ENCODE measurements around the gene SPI1. TPM values are rescaled to one million over a fixed set of nuclear protein-coding genes. Genes with fewer than 3 reads are reported as not detected.

The SPI1 gene
- total RNA-seq, 2 donors from 2014 or later: not detected

DNA sequence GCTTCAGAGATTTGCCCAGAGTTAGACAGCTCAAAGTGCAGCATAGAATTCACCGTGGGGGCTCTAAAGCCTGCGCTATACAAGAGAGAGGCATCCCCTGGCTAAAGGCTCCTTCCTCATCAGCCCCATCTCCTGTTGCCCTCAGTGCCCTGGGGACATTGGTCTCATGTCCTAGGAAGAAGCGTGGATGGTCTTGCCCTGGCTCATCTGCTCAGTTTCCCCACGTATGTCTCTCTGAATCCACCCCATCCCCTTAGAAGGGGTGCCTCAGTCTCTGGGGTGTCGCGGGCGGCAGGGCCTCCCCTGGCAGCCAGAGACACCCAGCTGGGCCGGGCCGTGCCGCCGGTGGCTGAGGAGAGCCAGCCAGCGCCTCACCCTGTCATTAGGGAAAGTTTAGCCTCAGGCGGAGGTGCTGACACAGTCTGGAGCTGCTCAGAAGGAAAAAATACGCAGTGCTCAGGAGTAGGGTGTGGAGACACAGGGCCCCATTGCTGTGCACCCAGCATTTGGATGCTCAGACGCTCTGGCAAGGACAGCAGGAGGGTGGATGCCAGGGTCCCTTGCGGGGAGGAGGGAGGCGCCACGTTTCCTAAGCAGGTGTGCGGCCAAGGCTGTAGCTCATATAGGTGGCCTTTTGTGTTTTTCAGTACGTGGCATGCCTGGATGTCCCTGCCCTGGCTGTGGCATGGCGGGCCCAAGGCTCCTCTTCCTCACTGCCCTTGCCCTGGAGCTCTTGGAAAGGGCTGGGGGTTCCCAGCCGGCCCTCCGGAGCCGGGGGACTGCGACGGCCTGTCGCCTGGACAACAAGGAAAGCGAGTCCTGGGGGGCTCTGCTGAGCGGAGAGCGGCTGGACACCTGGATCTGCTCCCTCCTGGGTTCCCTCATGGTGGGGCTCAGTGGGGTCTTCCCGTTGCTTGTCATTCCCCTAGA is 31.4 kb upstream of the SPI1 start:
- DNase-seq: peak; percentile 37
- peaks cover 16% of the 10 kb centered on the region for H3K36me3 Mint-ChIP-seq (ENCODE audit: low read depth)
- Histone ChIP-seq H3K9ac (ENCODE audit: extremely low read depth, low read length, poor library complexity, severe bottlenecking) (no peak overlapping the region), H3K36me3 (ENCODE audit: control insufficient read depth, insufficient read depth, low read length) (peaks cover 19% of the 10 kb centered on the region), H3K4me1 (ENCODE audit: control insufficient read depth, insufficient read depth, low read length) (peaks cover 2% of the 10 kb centered on the region), H3K27ac (ENCODE audit: low read depth, low read length) (no peak overlapping the region), H3K27me3 (ENCODE audit: control insufficient read depth, insufficient read depth, low read length, poor library complexity, severe bottlenecking) (no peaks in the 10 kb centered on the region), H3K9me3 (ENCODE audit: control insufficient read depth, low read length) (no peaks in the 10 kb centered on the region), H3K4me3 (ENCODE audit: low read length) (peak overlapping the region; percentile 97)
- H3K4me1 Mint-ChIP-seq: peaks cover 9% of the 10 kb centered on the region
- 94% methylated on average over 19 to 31 of the region's 31 CpGs for WGBS, 2 experiments (ENCODE audit: insufficient coverage in 1 of 2, insufficient read length in 1 of 2)
- TF ChIP-seq, protein P1, sequence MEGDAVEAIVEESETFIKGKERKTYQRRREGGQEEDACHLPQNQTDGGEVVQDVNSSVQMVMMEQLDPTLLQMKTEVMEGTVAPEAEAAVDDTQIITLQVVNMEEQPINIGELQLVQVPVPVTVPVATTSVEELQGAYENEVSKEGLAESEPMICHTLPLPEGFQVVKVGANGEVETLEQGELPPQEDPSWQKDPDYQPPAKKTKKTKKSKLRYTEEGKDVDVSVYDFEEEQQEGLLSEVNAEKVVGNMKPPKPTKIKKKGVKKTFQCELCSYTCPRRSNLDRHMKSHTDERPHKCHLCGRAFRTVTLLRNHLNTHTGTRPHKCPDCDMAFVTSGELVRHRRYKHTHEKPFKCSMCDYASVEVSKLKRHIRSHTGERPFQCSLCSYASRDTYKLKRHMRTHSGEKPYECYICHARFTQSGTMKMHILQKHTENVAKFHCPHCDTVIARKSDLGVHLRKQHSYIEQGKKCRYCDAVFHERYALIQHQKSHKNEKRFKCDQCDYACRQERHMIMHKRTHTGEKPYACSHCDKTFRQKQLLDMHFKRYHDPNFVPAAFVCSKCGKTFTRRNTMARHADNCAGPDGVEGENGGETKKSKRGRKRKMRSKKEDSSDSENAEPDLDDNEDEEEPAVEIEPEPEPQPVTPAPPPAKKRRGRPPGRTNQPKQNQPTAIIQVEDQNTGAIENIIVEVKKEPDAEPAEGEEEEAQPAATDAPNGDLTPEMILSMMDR (conservative IDR thresholded peaks at IDR 0.05): no peak
- H3K27me3 Mint-ChIP-seq (ENCODE audit: insufficient read depth): no peaks in the 10 kb centered on the region
- no peaks in the 10 kb centered on the region for H3K9me3 Mint-ChIP-seq
- peak overlapping the region; percentile 85 for H3K27ac Mint-ChIP-seq
- peak overlapping the region; percentile 82 for H3K4me3 Mint-ChIP-seq

DNA sequence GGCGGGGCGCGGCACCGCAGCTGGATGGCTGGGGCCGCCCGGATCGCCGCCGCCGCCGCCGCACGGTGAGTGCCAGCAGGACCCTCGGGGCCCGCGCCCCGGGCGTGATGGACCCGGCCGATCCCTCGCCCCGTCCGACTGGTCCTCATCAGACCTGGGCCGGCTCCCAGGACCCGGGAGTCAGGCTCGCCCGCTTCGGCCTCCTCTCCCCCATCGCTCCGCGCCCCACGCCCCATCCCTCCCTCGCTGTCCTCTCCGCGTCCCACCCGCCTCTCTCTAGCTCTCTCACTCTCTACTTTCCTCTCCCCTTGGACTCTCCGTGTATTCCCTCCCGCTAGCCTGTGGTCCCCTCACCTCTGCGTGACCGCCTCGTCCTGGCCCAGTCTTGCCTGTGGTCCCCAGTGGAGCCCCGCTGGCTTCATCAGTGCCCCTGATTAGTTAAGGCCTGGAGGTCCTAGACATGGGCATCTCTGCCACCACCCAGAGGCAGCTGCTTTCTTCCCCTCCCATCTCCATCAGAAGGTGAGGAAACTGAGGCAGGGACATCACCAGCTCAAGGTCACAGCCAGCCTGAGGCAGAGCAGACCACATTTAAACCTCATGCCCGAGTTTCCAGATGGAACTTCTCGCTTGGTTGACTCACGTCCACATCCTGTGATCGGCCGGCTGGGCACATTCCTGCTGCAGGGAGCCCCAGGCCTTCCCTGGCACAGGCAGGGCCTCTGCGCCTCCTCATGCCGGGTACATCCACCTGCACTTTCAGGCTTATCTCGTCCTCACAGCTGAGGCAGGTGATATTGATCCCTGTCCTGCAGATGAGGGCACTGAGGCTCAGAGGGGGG is 30.5 kb upstream of the SPI1 start:
- Histone ChIP-seq H3K9ac (ENCODE audit: extremely low read depth, low read length, poor library complexity, severe bottlenecking) (peak overlapping the region; percentile 74), H3K4me3 (ENCODE audit: low read length) (peak overlapping the region; percentile 97), H3K27ac (ENCODE audit: low read depth, low read length) (peak overlapping the region; percentile 57), H3K9me3 (ENCODE audit: control insufficient read depth, low read length) (no peaks in the 10 kb centered on the region), H3K27me3 (ENCODE audit: control insufficient read depth, insufficient read depth, low read length, poor library complexity, severe bottlenecking) (no peaks in the 10 kb centered on the region), H3K4me1 (ENCODE audit: control insufficient read depth, insufficient read depth, low read length) (peaks cover 2% of the 10 kb centered on the region), H3K36me3 (ENCODE audit: control insufficient read depth, insufficient read depth, low read length) (peaks cover 19% of the 10 kb centered on the region)
- peaks cover 12% of the 10 kb centered on the region for H3K36me3 Mint-ChIP-seq (ENCODE audit: low read depth)
- H3K27ac Mint-ChIP-seq: peak overlapping the region; percentile 85
- H3K4me1 Mint-ChIP-seq: peaks cover 9% of the 10 kb centered on the region
- TF ChIP-seq, protein P1 (conservative IDR thresholded peaks at IDR 0.05): no peak
- DNase-seq: peak; percentile 79
- no peaks in the 10 kb centered on the region for H3K9me3 Mint-ChIP-seq
- peak overlapping the region; percentile 82 for H3K4me3 Mint-ChIP-seq
- no peaks in the 10 kb centered on the region for H3K27me3 Mint-ChIP-seq (ENCODE audit: insufficient read depth)
- WGBS, 2 experiments (ENCODE audit: insufficient coverage in 1 of 2, insufficient read length in 1 of 2): 12 to 59% methylated on average over 9 to 50 of the region's 50 CpGs

DNA sequence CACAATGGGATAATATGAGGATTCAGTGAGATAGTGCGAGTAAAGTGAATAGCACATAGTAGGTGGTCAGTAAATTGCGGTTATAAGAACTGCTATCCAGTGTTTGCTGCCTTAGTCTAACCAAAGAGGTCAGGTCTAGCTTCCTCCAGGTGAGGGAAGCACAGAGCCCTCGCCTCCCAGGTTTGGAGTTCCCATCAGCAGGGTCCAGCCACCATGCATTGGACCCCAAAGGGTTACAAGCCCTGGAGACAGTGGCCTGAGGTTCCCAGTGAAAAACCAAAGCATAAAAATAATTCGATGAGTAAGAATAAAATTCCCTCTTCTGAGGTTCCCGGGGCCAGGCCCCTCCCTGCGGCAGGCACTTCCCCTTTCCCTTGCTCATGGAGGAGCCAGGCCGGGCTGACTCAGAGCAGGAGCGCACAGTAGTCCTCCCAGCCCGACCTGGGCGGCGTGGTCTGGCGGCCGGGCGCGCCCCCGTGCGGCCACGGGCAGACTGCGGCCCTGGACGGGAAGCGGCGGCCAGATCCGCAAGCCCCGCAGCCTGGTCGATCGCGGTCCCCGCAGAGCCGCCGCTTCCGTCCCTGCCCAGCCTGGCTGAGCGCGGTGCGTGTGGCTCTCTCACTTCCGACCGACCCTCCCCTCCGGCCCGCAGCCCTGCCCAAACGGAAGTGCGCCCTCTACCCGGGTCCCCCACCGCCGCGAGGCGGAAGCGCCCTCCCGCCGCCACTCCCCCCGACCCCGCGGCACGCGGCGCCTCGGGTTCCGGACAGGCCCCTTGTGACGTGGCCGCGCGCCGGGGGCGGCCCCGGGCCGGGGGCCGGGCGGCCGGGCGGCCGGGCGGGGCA is 29.6 kb upstream of the SPI1 start, which contains the start of gene SLC39A13:
TSS of gene SLC39A13 (plus strand) at position 845 of the 845 bp plus-strand sequence. CDS start 1,505 bp downstream, outside the sequence.
- Mint-ChIP-seq H3K27ac (peak within 1 kb of the TSS; percentile 97), H3K9me3 (no peaks in the 10 kb centered on the region), H3K4me1 (peaks cover 13% of the 10 kb centered on the region), H3K27me3 (ENCODE audit: insufficient read depth) (no peaks in the 10 kb centered on the region), H3K36me3 (ENCODE audit: low read depth) (peaks cover 4% of the 10 kb centered on the region), H3K4me3 (peak within 1 kb of the TSS; percentile 82)
- TF ChIP-seq, protein P1 (conservative IDR thresholded peaks at IDR 0.05): peak; percentile 89
- H3K9ac ChIP-seq (ENCODE audit: extremely low read depth, low read length, poor library complexity, severe bottlenecking): peak within 1 kb of the TSS; percentile 74
- H3K27ac ChIP-seq (ENCODE audit: low read depth, low read length): peak within 1 kb of the TSS; percentile 78
- H3K36me3 ChIP-seq (ENCODE audit: control insufficient read depth, insufficient read depth, low read length): peaks cover 19% of the 10 kb centered on the region
- H3K4me3 ChIP-seq (ENCODE audit: low read length): peak within 1 kb of the TSS; percentile 97
- peak; percentile 99 for DNase-seq
- peaks cover 2% of the 10 kb centered on the region for H3K4me1 ChIP-seq (ENCODE audit: control insufficient read depth, insufficient read depth, low read length)
- 1 to 4% methylated on average over 26 to 70 of the region's 70 CpGs for WGBS, 2 experiments (ENCODE audit: insufficient coverage in 1 of 2, insufficient read length in 1 of 2)
- no peaks in the 10 kb centered on the region for H3K9me3 ChIP-seq (ENCODE audit: control insufficient read depth, low read length)
- no peaks in the 10 kb centered on the region for H3K27me3 ChIP-seq (ENCODE audit: control insufficient read depth, insufficient read depth, low read length, poor library complexity, severe bottlenecking)
